ENCODE results near the gene ACP4.
"Not testable (repeated sequence)": the region's sequence is repeated elsewhere in the genome, so short reads cannot be mapped to it uniquely, and the experiment has no call there.

ACP4 gene

DNA sequence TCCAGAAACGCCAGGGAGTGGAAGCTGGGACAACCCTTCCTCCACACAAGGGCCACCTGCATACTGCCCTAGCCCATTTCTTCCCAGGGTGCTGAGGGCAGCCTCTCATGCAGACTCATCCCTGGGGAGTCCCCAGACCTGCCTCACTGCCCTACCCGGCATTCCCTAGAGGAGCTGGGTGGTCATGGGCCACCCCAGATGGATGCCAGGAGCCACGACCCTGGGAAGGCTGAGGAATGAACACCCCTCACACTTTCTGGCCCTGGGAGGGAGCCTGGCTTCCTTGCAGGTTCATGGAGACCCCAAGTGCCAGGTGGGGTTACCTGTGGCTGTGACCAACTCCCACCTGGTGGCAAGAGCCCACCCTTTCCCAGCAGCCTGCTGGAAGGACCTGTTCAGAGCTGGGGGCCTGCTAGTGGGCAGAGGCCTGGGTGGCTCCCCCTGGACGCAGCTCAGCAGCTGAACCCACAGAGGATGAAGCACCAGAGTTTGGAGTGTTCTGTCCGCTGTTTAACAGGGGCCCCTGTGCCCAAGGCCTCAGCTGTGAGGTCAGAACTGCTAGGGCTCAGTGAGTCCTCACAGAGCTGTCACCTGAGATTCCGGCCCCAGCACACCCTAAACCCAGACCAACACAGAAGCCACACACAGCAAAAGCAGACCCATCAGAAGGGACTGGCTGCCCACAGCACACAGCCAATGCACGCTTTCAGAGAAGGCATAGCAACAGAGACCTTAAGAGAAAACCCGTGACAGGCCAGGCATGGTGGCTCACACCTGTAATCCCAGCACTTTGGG, 6.6 kb downstream of the ACP4 start:
- in situ Hi-C loops (cut with HindIII; ENCODE audit: low sequenced_read_pairs), result no loop called here

DNA sequence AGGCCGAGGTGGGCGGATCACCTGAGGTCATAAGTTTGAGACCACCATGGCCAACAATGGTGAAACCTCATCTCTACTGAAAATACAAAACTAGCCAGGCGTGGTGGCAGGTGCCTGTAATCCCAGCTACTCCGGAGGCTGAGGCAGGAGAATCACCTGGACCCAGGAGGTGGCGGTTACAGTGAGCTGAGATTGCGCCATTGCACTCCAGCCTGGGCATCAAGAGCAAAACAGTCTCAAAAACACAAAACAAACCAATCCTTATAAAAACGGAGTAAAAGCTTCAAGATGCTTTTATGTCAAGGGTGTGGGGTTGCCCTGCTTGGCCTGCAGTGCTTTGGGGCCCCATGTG, 7.2 kb downstream of the ACP4 start:
- in situ Hi-C loops (cut with HindIII; ENCODE audit: low sequenced_read_pairs), result no loop called here

DNA sequence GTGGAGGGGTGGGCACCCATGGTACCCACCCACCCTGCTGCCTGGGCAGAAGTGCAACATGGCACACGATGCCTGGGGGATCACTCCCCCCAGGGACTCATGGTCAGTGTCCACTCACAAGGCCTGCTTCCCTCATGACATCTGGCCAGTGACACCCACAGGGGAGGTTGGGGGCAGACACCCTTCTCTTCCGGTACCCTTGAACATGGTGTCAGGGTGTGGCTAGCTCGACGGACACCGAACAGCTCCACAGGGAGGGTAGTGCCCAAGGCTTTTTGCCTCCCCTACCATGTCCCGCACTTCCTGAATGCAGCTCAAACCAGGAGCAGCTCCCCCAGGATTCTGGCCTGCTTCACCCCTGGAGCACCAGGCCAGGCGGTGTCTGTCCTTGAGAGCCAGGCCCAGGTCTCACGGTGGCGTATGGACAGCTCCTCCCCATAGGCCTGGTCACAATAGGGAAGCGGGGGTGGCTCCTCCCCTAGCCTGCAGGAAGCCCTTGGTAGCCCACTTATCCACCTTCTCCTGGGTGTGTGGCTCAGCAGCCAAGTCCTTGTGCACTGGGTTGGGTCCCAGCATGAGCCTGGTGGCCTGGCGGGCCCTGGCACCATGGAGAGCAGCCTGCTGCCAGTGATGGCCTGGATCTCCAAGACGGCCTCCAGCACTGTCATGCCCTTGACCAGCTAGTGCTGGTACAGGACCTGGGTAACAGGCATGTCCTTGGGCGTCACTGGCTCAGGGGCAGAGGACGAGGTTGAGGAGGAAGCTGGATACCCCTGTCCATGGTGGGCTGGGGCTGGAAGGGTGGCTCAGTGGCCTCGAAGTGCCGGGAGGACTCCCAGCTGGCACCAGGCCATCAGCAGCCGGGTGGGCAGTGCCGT, 7.8 kb downstream of the ACP4 start:
- in situ Hi-C loops (cut with HindIII; ENCODE audit: low sequenced_read_pairs), result no loop called here

- in situ Hi-C loops (cut with HindIII; ENCODE audit: low sequenced_read_pairs), result no loop called here
These were observed 8.7 kb downstream of the ACP4 start for GRCh38 chr19:50798659-50799546.

DNA sequence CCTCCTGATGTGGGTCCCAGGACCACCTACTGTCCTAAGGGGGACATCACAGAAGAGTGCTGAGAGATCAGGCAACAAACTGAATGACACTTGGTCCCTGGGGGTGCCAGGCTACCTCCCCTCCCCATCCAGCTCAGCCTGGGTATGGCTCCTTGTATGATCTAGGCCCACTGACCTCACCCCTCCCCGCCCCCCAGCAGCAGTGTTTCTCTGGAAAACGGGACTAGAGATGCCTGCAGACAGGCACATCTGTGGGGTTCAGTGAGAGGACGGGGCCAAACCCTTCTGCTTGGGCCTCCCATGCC, 9.3 kb downstream of the ACP4 start:
- in situ Hi-C loops (cut with HindIII; ENCODE audit: low sequenced_read_pairs), result no loop called here

- in situ Hi-C loops (cut with HindIII; ENCODE audit: low sequenced_read_pairs), result no loop called here
These were observed 10.9 kb downstream of the ACP4 start for GRCh38 chr19:50801107-50801506.

DNA sequence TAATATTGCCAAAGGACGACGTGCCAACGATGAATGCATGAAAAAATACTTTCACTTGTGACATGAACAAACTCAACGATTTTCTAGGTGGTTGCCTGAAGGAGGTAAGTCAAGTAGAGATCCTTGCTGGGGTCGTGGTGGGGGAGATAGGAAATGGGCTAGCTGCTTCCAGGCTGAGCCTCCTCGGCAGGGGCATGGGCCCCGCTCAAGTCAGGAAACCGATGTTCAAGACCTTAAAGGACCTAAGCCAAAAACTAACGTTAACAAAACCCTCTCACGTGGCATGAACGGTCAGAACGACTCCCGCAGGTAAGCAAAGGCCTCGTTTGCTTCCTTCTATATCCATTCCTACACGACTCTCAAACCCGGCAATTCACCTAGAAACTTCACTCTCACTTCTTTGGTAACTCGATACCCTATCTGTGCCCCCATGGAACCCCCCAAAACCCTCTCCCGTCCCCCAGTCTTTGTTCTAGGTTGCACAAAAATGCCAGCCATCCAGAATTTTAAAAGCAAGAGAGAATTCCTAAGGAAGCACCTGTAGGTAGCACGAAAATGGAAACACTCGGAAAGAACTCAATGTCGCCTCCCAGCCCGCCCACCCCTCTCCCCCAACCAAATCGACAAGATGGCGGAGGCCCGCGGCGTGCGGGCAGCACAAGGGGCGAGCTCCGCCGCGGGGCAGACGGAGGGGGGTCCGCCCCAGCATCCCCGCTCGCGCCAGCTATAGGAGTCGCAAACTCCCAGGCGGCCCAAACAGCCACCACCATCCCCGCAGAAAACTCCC, 13.6 kb downstream of the ACP4 start:
- in situ Hi-C loops (cut with HindIII; ENCODE audit: low sequenced_read_pairs), result no loop called here

- in situ Hi-C loops (cut with HindIII; ENCODE audit: low sequenced_read_pairs), result no loop called here
These were observed 14.4 kb downstream of the ACP4 start for GRCh38 chr19:50804420-50805272.

DNA sequence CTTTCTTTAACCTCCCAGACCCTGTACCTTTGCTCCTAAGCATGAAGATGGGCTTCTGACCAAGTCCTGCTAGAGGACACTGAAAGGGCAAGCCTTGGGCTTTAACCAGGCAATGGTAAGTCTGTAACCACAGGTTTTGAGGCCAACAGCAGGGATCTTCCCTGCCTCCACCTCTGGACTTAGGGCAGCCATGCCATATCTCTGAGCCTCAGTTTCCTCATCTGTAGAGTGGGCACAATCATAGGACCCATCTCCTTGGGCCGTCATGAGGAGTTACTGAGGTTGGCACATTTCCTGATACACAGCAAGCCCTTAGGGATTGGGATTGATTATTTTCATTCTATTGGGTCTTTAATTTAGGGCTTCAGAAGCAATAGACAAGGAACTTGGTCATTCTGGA, 18.6 kb downstream of the ACP4 start:
- in situ Hi-C loops (cut with HindIII; ENCODE audit: low sequenced_read_pairs), result no loop called here

- in situ Hi-C loops (cut with HindIII; ENCODE audit: low sequenced_read_pairs), result not testable (repeated sequence)
These were observed 21.5 kb downstream of the ACP4 start for GRCh38 chr19:50811622-50812238.

DNA sequence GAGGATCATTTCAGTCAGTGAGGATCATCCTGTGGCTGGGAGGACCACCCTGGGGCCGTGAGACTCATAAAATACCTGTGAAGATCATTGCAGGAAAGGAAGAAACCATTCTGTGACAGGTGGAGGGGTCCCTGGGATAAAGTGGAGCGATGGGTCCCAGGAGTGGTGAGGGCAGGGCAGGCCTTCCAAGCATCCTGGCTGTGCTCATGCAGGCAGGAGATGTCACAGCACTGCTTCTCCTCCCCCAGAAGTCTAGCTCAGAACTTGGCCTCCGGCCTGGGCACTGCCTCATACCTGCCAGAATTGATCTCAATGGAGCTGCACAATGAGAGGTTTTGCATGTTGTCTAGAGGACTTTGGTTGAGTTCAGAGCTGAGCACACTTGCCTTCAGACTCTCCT, 22.3 kb downstream of the ACP4 start:
- in situ Hi-C loops (cut with HindIII; ENCODE audit: low sequenced_read_pairs), result no loop called here

- in situ Hi-C loops (cut with HindIII; ENCODE audit: low sequenced_read_pairs), result no loop called here
These were observed 24.7 kb downstream of the ACP4 start for GRCh38 chr19:50814883-50815282.

DNA sequence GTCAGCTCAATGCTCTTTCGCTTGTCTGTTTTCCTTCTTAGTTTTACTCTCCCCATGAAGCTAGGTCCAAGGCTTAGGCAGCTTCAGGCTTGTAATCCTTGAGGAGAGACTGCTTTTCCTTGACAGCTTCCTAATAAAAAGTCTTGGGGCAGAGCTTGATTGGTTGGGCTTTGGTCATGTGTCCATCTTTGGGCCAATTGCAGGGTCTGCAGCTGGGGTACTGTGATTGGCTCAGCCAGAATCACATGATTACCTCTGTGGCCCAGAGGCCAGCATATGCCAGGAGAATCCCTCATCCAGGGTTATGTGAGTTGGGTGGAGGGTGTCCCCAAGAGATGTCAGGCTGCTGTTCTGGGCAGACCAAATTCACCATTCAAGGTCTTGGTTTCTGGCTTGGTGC, 25.2 kb downstream of the ACP4 start:
- in situ Hi-C loops (cut with HindIII; ENCODE audit: low sequenced_read_pairs), result no loop called here

- in situ Hi-C loops (cut with HindIII; ENCODE audit: low sequenced_read_pairs), result no loop called here
These were observed 28.0 kb downstream of the ACP4 start for GRCh38 chr19:50817941-50818858.

- in situ Hi-C loops (cut with HindIII; ENCODE audit: low sequenced_read_pairs), result no loop called here
These were observed 28.8 kb downstream of the ACP4 start for GRCh38 chr19:50818859-50819472.

GRCh38 chr19:50819636-50820035, 29.4 kb downstream of the ACP4 start:
- in situ Hi-C loops (cut with HindIII; ENCODE audit: low sequenced_read_pairs), result no loop called here

- in situ Hi-C loops (cut with HindIII; ENCODE audit: low sequenced_read_pairs), result no loop called here
These were observed 29.9 kb downstream of the ACP4 start for GRCh38 chr19:50820086-50820485.

Data from endothelial cell of hepatic sinusoid (primary cell).